AG09309 (cell line): ENCODE results near the gene RPEL1.

Experiments used
- DNase-seq: peaks from one replicate; pipeline ENCODE4 v3.0.0-alpha.2; 2010; ENCODE audit warnings: low read depth
- H3K4me3 ChIP-seq: 2 replicates; pipeline ENCODE4 v1.5.1; 2011; ENCODE audit warnings: mild to moderate bottlenecking, low read depth, low read length, moderate library complexity; ENCODE audit not compliant: control insufficient read depth
- CTCF ChIP-seq: IDR thresholded peaks from 2 replicates; pipeline ENCODE4 v1.5.1; 2011; ENCODE audit warnings: mild to moderate bottlenecking, low read depth, low read length, inconsistent platforms; ENCODE audit not compliant: insufficient read depth, control insufficient read depth; ENCODE audit errors: missing control alignments

The RPEL1 gene

GRCh38 chr10:103276251-103276895, 30.7 kb downstream of the RPEL1 start:
- H3K4me3 ChIP-seq: no peak overlapping the region
- no peak for TF ChIP-seq CTCF
- DNase-seq: no peak

- no peak for DNase-seq
- peak within 1 kb of the TSS; percentile 27 for H3K4me3 ChIP-seq
- no peak for TF ChIP-seq CTCF
Measured at GRCh38 chr10:103276896-103277712, 31.4 kb downstream of the RPEL1 start, which contains the start of gene INA. INA (plus strand) TSS chr10:103277138; CDS start chr10:103277212, 74 bp downstream.

GRCh38 chr10:103277713-103278536, 32.2 kb downstream of the RPEL1 start:
- H3K4me3 ChIP-seq: no peak overlapping the region
- DNase-seq: no peak
- TF ChIP-seq CTCF: no peak

- H3K4me3 ChIP-seq: no peak overlapping the region
- TF ChIP-seq CTCF: no peak
- DNase-seq: no peak
Measured at GRCh38 chr10:103278537-103278823, 32.8 kb downstream of the RPEL1 start.

GRCh38 chr10:103278862-103279298, 33.2 kb downstream of the RPEL1 start:
- no peak overlapping the region for H3K4me3 ChIP-seq
- no peak for DNase-seq
- no peak for TF ChIP-seq CTCF

- DNase-seq: no peak
- no peak for TF ChIP-seq CTCF
- H3K4me3 ChIP-seq: no peak overlapping the region
Measured at GRCh38 chr10:103280031-103280430, 34.3 kb downstream of the RPEL1 start.
